DMS53 treated with DMSO at 0.1 percent for 48 hours (cell line): ENCODE measurements around the gene CLIC4.

Source experiments
- DNase-seq: peaks from one replicate; lab custom pipeline; 2025; ENCODE audit not compliant: unreplicated experiment; lab: John Stamatoyannopoulos, UW

The CLIC4 gene

GRCh38 chr1:24858277-24858676 lies 113.0 kb downstream of the CLIC4 start:
- no peak for DNase-seq

- DNase-seq = no peak
Observed at GRCh38 chr1:24859063-24860010, 114.1 kb downstream of the CLIC4 start.

- DNase-seq = no peak
Observed at GRCh38 chr1:24860841-24861240, 115.6 kb downstream of the CLIC4 start.

- no peak for DNase-seq
Observed at GRCh38 chr1:24861821-24862727, 116.8 kb downstream of the CLIC4 start.

GRCh38 chr1:24862775-24863483 lies 117.7 kb downstream of the CLIC4 start:
- no peak for DNase-seq

GRCh38 chr1:24864370-24864777 lies 119.1 kb downstream of the CLIC4 start:
- DNase-seq = no peak

- no peak for DNase-seq
Observed at GRCh38 chr1:24865168-24865567, 119.9 kb downstream of the CLIC4 start.

GRCh38 chr1:24865587-24865986 lies 120.3 kb downstream of the CLIC4 start:
- DNase-seq = no peak

GRCh38 chr1:24866211-24867083 lies 121.2 kb downstream of the CLIC4 start:
- DNase-seq = no peak

GRCh38 chr1:24867084-24867870 lies 122.0 kb downstream of the CLIC4 start:
- DNase-seq = no peak

GRCh38 chr1:24868016-24868875 lies 123.0 kb downstream of the CLIC4 start:
- DNase-seq = no peak

- no peak for DNase-seq
Observed at GRCh38 chr1:24870551-24871195, 125.4 kb downstream of the CLIC4 start.

GRCh38 chr1:24871306-24871901 lies 126.2 kb downstream of the CLIC4 start:
- no peak for DNase-seq

GRCh38 chr1:24872061-24872850 lies 127.0 kb downstream of the CLIC4 start:
- no peak for DNase-seq

GRCh38 chr1:24873148-24873547 lies 127.9 kb downstream of the CLIC4 start:
- DNase-seq = no peak

GRCh38 chr1:24874056-24874455 lies 128.8 kb downstream of the CLIC4 start:
- DNase-seq = no peak
